HG03108 (cell line): ENCODE measurements around the gene PPWD1.
A peak's percentile ranks its signal among the peaks of the same experiment; 100 is the strongest.
"Not testable (repeated sequence)": the region's sequence is repeated elsewhere in the genome, so short reads cannot be mapped to it uniquely, and the experiment has no call there.

Experiments used
- ATAC-seq: cut with Tn5 transposase; IDR thresholded peaks from one replicate; pipeline ENCODE4 v1.9.1; 2021; ENCODE audit warnings: moderate library complexity; ENCODE audit not compliant: unreplicated experiment

PPWD1 gene

GRCh38 chr5:65621961-65622360 lies 58.9 kb downstream of the PPWD1 start:
- not testable (repeated sequence) for ATAC-seq

GRCh38 chr5:65623482-65623881 lies 60.4 kb downstream of the PPWD1 start:
- no peak for ATAC-seq

GRCh38 chr5:65624025-65624570 lies 61.0 kb downstream of the PPWD1 start, which contains the start of gene TRIM23:
TRIM23 (minus strand) TSS chr5:65624333; CDS start chr5:65624274, 59 bp downstream.
- ATAC-seq: peak; percentile 96

- peak; percentile 71 for ATAC-seq
Observed at GRCh38 chr5:65624571-65625555, 61.8 kb downstream of the PPWD1 start, which contains the start of the genes SHLD3 and TRAPPC13. SHLD3 (plus strand) TSS chr5:65625027; CDS start chr5:65629588, 4,561 bp downstream. TRAPPC13 (plus strand) TSS chr5:65625027; CDS start chr5:65625061, 34 bp downstream.

GRCh38 chr5:65625743-65626142 lies 62.6 kb downstream of the PPWD1 start:
- no peak for ATAC-seq

- ATAC-seq: no peak
Observed at GRCh38 chr5:65630981-65631380, 67.9 kb downstream of the PPWD1 start.
